Activated naive CD8-positive, alpha-beta T cell treated with anti-CD3 and anti-CD28 coated beads, Interleukin-2, amount 10 ng/mL, durations not matched to agents 7 days and 5 days (primary cell): ENCODE measurements around the gene TP53I11. TPM values are rescaled to one million over a fixed set of nuclear protein-coding genes. Genes with fewer than 3 reads are reported as not detected.
A peak's percentile ranks its signal among the peaks of the same experiment; 100 is the strongest.

ENCODE experiments used
- ATAC-seq: fragments of 150-1000 bp; cut with Tn5 transposase; one replicate; pipeline ENCODE4 v1.10.0; 2021; ENCODE audit warnings: low read depth, moderate library complexity
- POLR2A ChIA-PET: fragments of 350-600 bp; sonication (Branson Sonifier 250); formaldehyde crosslinking; loops from one replicate; lab custom pipeline; 2021; ENCODE audit warnings: antibody characterized with exemption; lab: Charles Lee
- DNase-seq: peaks from one replicate; pipeline ENCODE4 v3.0.0; 2021
- H3K27ac Mint-ChIP-seq: one replicate; pipeline ENCODE4 v1.8.0; 2022; ENCODE audit warnings: mild to moderate bottlenecking, mixed read lengths
- H3K27me3 Mint-ChIP-seq: one replicate; pipeline ENCODE4 v1.8.0; 2022; ENCODE audit warnings: mild to moderate bottlenecking, moderate library complexity, mixed read lengths
- H3K36me3 Mint-ChIP-seq: one replicate; pipeline ENCODE4 v1.8.0; 2021; ENCODE audit warnings: mild to moderate bottlenecking, mixed read lengths
- H3K4me1 Mint-ChIP-seq: one replicate; pipeline ENCODE4 v1.8.0; 2021; ENCODE audit warnings: mixed read lengths
- H3K4me3 Mint-ChIP-seq: one replicate; pipeline ENCODE4 v1.8.0; 2022; ENCODE audit warnings: mild to moderate bottlenecking, moderate library complexity, mixed read lengths
- H3K9me3 Mint-ChIP-seq: one replicate; pipeline ENCODE4 v1.8.0; 2021; ENCODE audit warnings: mixed read lengths
- total RNA-seq, 2 experiments: library from RNA; stranded (reverse); gene quantifications; one replicate each; pipeline ENCODE4 v1.2.3, GENCODE V29; 2021

Gene TP53I11
- total RNA-seq, 2 experiments from 2014 or later: 13.7 to 15.7 TPM

DNA sequence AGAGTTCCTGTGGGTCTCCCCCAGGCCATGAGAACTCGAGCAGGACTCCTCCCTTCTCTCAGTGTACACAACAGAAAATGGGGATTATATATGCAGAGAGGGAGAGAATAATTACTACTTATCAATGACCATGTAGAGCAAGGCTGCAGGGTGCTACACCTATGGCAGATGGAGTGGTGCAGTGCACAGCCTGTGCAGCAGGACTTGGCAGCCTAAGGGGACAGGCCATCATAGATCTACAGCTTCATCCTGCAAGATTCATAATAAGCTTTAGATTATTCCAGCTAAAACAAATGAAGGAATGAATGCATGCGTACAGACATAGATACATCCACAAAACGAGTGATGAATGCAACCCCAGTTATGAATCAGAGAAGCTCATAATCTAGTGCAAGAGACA lies 8.4 kb upstream of the TP53I11 start:
- DNase-seq: no peak
- Mint-ChIP-seq H3K4me3 (no peak overlapping the region), H3K27me3 (peaks cover 7% of the 10 kb centered on the region), H3K4me1 (peaks cover 10% of the 10 kb centered on the region), H3K36me3 (no peaks in the 10 kb centered on the region), H3K9me3 (no peaks in the 10 kb centered on the region), H3K27ac (no peak overlapping the region)
- POLR2A ChIA-PET: no interaction called here
- no peak for ATAC-seq

DNA sequence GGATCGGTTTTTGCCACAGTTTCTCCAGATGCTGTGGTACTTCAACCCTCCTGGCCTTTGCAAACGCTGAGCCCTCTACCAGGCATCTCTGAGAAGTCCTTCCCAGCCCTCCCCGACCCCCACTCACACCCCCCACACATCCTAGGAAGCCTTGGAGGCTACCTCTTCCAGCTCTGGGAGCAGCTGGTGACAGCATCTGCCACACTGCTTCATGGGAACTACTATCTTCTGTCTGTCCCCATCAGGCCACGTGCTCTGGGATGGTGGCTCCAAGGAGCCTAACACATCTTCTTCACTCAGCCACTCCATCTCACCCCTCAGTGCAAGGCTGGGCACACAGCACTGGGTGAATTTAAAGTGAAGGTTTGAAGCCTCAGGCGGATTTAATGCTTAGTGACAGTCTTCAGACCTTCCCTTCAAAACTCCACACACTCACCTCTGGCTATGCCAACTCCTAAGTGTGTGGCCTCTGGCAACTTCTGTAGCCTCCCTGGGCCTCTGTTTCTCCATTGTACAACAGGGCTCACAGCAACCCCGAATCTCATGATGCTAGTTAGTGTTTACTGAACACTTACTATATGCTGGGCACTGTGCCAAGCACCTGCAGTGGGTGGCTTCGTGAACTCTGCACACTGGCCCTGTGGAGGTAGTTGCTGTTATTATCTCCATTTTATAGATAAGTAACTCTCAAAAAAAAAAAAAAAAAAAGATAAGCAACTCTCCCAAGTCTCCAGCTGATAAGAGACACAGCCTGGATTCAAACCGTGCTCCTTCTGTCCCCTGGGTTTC lies 7.3 kb upstream of the TP53I11 start:
- H3K9me3 Mint-ChIP-seq: no peaks in the 10 kb centered on the region
- DNase-seq (no peak), ATAC-seq (no peak)
- H3K36me3 Mint-ChIP-seq: no peaks in the 10 kb centered on the region
- POLR2A ChIA-PET: no interaction called here
- peaks cover 7% of the 10 kb centered on the region for H3K27me3 Mint-ChIP-seq
- no peak overlapping the region for H3K27ac Mint-ChIP-seq
- H3K4me1 Mint-ChIP-seq: peaks cover 10% of the 10 kb centered on the region
- H3K4me3 Mint-ChIP-seq: no peak overlapping the region

DNA sequence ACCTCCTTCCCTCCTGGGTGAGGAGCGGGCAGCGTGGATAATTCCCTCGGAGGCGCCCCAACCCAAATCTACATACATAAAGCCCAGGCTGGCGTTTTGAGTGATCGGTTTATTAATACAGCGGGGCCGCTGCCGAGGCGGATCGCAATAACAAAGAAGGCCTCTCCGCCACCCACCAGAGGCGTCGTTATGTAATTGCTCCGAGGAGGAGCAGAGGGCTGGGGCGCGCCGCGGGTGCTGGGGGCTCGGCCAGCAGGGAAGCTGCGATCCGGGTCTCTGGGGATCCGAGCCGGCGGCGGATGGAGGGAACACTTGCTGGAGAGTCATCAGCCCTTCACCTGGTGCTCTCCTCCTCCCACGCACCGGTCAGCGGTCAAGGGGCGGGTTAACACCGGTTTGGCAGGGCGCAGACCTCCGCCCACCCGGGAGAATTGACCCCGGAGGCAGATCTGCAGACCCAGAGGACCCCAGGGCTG lies 6.4 kb upstream of the TP53I11 start:
- Mint-ChIP-seq H3K9me3 (no peaks in the 10 kb centered on the region), H3K4me1 (peaks cover 10% of the 10 kb centered on the region), H3K36me3 (no peaks in the 10 kb centered on the region), H3K4me3 (no peak overlapping the region), H3K27ac (no peak overlapping the region), H3K27me3 (peaks cover 7% of the 10 kb centered on the region)
- POLR2A ChIA-PET: no interaction called here
- DNase-seq (no peak), ATAC-seq (no peak)

DNA sequence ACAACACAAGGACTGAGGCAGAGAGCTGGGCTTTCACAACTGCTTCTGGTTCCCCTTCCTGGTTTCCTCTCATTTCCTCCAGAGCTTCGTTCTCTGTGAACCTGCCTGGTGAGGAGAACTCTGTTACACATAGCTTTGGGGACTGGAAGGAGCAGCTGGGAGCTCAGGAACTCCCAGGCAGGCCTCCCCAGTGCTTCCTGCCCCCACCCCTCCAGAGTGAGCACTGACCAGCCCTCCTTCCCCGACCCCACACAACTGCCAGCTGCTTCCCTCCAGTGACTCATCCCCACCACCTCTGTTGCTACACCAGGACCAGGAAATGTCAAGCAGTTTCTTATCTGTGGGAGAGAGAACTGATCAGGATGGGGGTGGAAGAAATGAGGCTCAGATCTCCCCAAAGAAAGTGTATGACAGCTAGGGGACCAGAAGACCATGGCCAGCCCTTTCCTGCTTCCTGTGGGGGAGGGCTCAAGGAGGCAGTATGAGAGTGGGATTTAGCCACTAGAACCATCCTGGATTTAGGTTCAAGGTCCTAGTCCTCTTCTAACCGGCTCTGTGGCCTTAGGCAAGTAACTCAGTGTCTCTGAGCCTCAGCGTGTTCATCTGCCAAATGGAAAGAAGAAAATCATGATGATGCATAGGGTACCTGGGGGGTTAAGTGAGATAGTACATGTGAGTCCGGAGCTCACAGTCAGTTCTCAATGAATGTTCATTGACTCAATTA lies 4.5 kb upstream of the TP53I11 start:
- no peaks in the 10 kb centered on the region for H3K36me3 Mint-ChIP-seq
- H3K27me3 Mint-ChIP-seq: peaks cover 12% of the 10 kb centered on the region
- ATAC-seq: no peak
- POLR2A ChIA-PET: no interaction called here
- no peak for DNase-seq
- H3K4me1 Mint-ChIP-seq: peaks cover 10% of the 10 kb centered on the region
- H3K9me3 Mint-ChIP-seq: no peaks in the 10 kb centered on the region
- peak overlapping the region; percentile 32 for H3K27ac Mint-ChIP-seq
- H3K4me3 Mint-ChIP-seq: peak overlapping the region; percentile 14

DNA sequence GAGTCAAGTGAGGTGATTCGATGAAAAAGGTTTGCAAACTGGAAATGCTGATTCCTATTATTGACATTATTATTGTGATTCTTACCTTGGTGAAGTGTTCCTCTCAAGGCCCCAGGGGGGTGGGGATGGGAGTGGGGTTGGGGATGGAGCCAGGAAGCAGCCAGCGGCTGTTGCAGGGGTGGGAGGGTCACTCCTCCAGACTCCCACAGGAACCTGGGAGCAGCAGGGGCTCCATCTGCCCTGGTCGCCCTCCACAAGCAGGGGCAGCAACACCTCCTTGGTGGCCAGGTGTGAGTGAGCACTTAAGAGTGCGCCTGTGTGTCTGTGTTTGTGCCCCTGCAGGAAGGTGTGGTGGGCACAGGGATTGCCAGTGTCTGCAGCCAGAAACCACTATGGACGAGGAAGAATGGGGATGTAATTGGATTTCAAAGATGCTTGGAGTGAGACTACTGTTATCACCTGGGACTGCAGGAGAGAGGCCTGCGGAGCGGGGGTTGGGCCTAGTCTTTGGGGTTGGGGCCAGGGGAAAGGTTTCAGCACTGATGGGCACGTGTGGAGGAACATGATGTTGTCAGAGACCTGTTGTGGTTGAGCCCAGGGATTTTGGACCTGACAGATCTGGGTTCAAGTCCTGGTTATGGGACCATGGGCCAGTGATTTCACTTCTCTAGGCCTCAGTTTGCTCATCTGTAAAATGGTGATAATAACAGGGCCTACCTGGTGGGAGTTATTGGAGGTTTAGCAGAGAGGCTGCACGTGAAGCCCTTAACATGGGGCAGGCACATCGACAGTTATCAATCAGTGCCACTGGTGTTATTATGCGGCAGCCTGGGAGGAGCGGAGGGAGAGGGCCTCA lies 3.6 kb upstream of the TP53I11 start:
- Mint-ChIP-seq H3K27me3 (peaks cover 13% of the 10 kb centered on the region), H3K27ac (peak overlapping the region; percentile 32), H3K4me1 (peaks cover 10% of the 10 kb centered on the region), H3K36me3 (no peaks in the 10 kb centered on the region), H3K4me3 (no peak overlapping the region), H3K9me3 (no peaks in the 10 kb centered on the region)
- no peak for DNase-seq
- POLR2A ChIA-PET: no interaction called here
- ATAC-seq: no peak

DNA sequence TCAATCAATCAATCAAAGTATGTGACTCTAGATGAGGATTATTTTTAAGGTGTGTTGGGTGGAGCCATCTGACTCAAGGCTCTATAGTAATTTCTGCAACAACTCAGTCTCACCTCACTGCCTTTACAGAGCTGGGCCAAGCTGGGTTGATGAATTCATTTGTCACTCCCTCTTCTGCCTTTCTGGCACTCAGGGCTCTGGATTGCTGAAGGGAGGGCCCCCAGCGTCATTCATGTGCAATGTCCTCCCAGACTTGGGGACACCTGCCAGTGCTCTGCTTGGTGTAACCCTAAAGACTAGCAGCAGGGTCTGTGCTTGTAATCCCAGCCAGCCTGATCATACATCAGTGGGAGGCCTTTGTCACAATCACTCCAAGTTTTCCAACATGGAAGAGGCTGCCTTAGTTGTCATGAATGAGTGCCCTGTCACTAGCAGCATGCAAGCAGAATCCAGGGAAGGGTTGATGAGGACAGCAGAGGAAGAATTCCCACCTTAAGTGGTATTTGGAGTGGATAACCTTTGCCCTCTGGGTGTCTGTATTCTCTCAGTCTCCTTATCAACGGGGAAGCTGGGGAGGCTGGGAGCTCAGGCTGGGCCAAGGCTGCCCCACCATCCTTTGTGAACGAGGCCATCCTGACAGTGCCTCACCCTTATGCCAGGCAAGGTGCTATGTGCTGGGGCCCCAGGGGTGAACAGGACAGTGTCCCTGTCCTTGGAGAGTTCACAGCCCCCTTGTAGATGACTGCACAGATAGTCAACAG lies 2.0 kb upstream of the TP53I11 start:
- ATAC-seq (no peak), DNase-seq (no peak)
- POLR2A ChIA-PET: no interaction called here
- Mint-ChIP-seq H3K27me3 (peaks cover 12% of the 10 kb centered on the region), H3K27ac (peak overlapping the region; percentile 42), H3K36me3 (no peaks in the 10 kb centered on the region), H3K4me1 (peaks cover 10% of the 10 kb centered on the region), H3K4me3 (no peak overlapping the region), H3K9me3 (no peaks in the 10 kb centered on the region)

DNA sequence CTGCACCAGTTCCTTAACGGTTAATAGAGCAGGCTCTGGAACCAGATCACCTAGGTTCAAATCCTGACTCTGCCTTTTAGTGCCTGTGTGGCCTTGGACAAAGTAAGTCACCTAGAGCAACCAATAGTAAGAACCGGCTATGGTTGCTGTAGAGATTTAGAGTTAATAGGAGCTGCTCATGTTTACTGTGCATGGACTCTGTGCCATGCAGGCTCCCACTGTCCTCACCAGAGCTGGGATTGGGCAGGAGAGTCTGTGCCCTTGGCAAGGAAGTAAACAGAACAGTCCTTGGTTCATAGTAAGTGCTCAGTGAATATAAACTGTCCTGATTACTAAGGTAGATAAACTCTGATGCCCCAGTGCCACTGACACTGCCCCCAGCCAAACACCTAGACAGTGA lies 1.4 kb upstream of the TP53I11 start:
- POLR2A ChIA-PET: no interaction called here
- no peak overlapping the region for H3K4me3 Mint-ChIP-seq
- peaks cover 12% of the 10 kb centered on the region for H3K27me3 Mint-ChIP-seq
- no peaks in the 10 kb centered on the region for H3K9me3 Mint-ChIP-seq
- no peaks in the 10 kb centered on the region for H3K36me3 Mint-ChIP-seq
- H3K4me1 Mint-ChIP-seq: peaks cover 10% of the 10 kb centered on the region
- ATAC-seq: no peak
- no peak overlapping the region for H3K27ac Mint-ChIP-seq
- no peak for DNase-seq

DNA sequence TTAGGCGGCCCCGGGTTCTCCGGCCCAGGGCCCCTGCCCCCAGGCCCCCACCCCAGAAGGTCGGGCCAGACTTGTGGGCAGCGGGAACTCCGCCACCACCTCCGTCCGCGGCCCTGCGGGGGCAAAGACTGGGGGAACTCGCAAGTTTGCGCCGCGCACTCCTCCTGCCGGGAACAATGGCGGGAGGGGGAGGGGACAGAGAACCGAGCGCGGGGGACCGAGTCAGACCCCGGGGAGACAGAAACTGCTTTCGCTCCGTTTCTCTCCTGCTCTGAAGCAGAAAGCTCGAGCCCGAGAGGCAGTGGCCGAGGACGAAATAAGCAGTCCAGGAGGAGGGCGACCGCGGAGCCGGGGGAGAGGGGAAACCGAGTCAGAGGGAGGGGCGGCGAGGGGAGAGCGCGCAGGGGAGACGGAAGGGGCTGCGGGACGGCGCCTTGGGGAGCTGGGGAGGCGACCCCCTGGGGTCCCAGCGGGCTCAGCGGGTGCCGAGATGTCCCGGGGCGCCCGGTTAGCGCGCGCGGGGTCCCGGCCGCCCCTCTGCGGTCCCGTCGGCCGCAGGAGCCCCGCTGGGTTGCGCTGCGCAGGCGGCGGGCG lies 555 bp downstream of the TP53I11 start:
- POLR2A ChIA-PET: interaction anchor here (1.0 kb wide), 1 partner anchor 130 kb away, joined by 6 read pairs; no protein-coding TSS in a partner anchor
- peaks cover 12% of the 10 kb centered on the region for H3K27me3 Mint-ChIP-seq
- peak overlapping the region; percentile 69 for H3K4me3 Mint-ChIP-seq
- peaks cover 9% of the 10 kb centered on the region for H3K4me1 Mint-ChIP-seq
- no peaks in the 10 kb centered on the region for H3K36me3 Mint-ChIP-seq
- ATAC-seq (no peak), DNase-seq (peak; percentile 53)
- no peaks in the 10 kb centered on the region for H3K9me3 Mint-ChIP-seq
- no peak overlapping the region for H3K27ac Mint-ChIP-seq

DNA sequence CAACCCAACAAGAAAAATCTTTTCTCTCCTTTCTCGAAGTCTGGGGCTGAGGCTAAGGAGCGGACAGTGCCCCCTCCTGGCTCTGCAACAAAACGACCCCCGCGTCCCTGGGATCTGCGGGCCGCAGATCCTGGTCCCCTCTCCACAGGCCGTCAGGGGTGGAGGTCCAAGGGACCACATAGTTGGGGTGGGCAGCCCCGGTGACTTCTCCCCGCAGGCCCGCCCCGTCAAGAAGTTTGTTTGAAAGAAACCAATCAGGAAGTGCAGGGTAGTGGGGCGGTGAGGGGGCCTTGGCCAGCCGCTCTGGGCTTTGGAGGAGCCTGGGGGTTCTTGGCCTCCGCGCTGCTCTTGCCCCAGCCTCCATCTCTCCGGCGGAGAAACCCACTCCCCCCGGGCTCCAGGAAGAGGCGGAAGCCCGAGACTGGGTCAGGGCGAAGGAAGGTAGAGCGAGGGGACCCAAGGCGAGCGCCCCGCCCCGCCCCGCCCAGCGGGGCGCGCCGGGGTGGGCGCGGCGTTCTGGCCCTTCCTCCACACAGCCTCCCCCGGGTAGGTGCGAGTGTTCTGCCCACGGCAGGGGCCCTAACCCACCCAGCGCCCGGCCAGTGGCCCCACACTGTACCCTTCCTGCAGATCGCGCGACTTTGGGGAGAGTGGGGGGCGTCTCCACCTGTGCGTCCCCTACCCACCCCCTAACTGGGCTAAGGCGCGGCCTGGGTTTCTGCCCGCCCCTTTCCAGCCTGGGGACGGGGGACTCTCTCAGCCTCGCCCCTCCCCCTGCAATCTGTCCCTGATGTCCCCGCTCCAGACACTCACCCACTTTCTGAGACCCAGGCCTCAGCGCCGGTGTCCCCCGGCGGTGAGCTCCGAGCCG lies 1.3 kb downstream of the TP53I11 start:
- ATAC-seq: peak; percentile 23
- POLR2A ChIA-PET: no interaction called here
- Mint-ChIP-seq H3K27me3 (peaks cover 12% of the 10 kb centered on the region), H3K36me3 (no peaks in the 10 kb centered on the region), H3K4me3 (peak overlapping the region; percentile 76), H3K4me1 (peaks cover 2% of the 10 kb centered on the region), H3K27ac (no peak overlapping the region), H3K9me3 (no peaks in the 10 kb centered on the region)
- peak; percentile 47 for DNase-seq

DNA sequence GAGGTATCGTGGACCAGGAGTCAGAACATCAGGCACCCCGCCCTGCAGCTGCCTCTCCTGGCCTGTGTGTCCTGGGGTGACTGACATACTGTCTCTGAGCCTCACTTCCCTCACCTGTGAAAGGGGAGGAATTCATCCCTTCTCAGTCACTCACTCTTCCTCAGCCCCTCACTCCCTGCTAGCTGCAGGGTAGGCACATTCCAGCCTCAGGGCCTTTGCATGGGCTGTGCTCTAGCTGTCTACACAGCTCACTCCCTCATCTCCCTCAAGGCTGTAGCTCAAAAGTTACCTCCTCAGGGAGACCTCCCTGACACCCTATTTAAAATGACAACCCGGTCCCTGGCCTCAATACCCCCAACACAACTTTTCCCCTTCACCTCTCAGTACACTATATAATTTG lies 2.5 kb downstream of the TP53I11 start:
- Mint-ChIP-seq H3K4me3 (no peak overlapping the region), H3K9me3 (no peaks in the 10 kb centered on the region), H3K36me3 (no peaks in the 10 kb centered on the region), H3K27ac (no peak overlapping the region), H3K27me3 (peaks cover 12% of the 10 kb centered on the region), H3K4me1 (peaks cover 2% of the 10 kb centered on the region)
- DNase-seq (no peak), ATAC-seq (no peak)
- POLR2A ChIA-PET: no interaction called here

DNA sequence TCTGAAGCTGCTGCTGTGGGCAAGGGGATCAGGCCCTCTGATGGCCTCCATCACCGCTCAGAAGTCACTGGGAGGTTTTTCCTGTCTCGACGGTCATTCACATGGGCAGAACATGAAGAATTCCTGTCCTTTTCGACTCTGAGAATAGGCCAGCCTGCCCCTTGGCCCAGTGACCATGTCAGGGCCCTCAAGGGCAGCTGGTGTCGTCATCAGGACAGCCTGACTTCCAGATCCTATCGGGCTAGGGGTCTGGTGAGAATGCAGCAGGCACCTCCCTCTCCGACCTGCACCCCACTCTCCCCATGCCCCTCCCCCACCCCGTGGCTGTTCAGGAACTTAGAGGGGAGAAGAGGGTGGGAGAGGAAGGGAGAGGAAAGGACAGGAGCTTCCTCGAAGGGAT lies 3.6 kb downstream of the TP53I11 start:
- DNase-seq (no peak), ATAC-seq (no peak)
- no peak overlapping the region for H3K27ac Mint-ChIP-seq
- no peak overlapping the region for H3K4me3 Mint-ChIP-seq
- peaks cover 12% of the 10 kb centered on the region for H3K27me3 Mint-ChIP-seq
- no peaks in the 10 kb centered on the region for H3K36me3 Mint-ChIP-seq
- POLR2A ChIA-PET: no interaction called here
- H3K4me1 Mint-ChIP-seq: peaks cover 3% of the 10 kb centered on the region
- no peaks in the 10 kb centered on the region for H3K9me3 Mint-ChIP-seq

DNA sequence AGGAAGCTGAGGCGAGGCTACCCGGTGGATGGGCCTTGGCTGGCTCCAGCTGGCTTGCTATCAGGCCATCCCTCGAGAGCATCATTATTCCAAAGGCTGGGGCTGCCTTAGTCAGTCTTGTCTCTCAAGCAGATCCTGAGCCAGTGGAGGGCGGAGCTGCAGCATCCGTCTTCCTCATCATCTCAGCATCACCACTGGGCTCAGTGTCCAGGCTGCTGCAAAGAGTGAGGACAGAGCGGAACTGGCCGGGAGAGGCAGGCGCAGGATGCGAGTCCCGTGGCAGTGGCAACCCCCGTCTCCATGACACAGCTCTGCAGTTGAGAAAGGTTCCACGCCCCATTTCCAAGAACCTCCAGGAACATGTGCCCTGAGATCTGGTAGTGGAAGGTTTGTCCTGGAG lies 4.4 kb downstream of the TP53I11 start:
- POLR2A ChIA-PET: interaction anchor here (1.2 kb wide), 1 partner anchor 19 kb away, joined by 3 read pairs; no protein-coding TSS in a partner anchor
- H3K9me3 Mint-ChIP-seq: no peaks in the 10 kb centered on the region
- ATAC-seq: no peak
- no peak overlapping the region for H3K4me3 Mint-ChIP-seq
- DNase-seq: no peak
- no peak overlapping the region for H3K27ac Mint-ChIP-seq
- no peaks in the 10 kb centered on the region for H3K36me3 Mint-ChIP-seq
- peaks cover 10% of the 10 kb centered on the region for H3K27me3 Mint-ChIP-seq
- peaks cover 6% of the 10 kb centered on the region for H3K4me1 Mint-ChIP-seq
